Spleen (tissue), 7 donors: Measurements from ENCODE around the gene CTRL.

Source experiments
- POLR2A ChIP-seq, 3 donors: fragments of 450-650 bp; IDR thresholded peaks; one replicate each; pipeline ENCODE4 v1.5.1; 2017; ENCODE audit warnings: antibody characterized with exemption in 3 of 3, mild to moderate bottlenecking in 1 of 3
- POLR2AphosphoS5 ChIP-seq, 3 donors: sonication (generic); formaldehyde crosslinking; IDR thresholded peaks; one replicate each; pipeline ENCODE4 v1.5.1; 2017; ENCODE audit warnings: antibody characterized with exemption in 3 of 3
- TF ChIP-seq, protein P1 (sequence below), 11 experiments: fragments of 200-600 bp in 7 of 11; fragments of 450-650 bp in 4 of 11; sonication (generic) in 4 of 11; IDR thresholded peaks in 8 of 11; conservative IDR thresholded peaks in 3 of 11; 1 replicate in 7 of 11; 2 replicates in 4 of 11; pipeline versions ENCODE4 v1.4.0 to v1.8.0; 2016 to 2021; ENCODE audit warnings: antibody characterized with exemption in 11 of 11, inconsistent platforms in 4 of 11, mild to moderate bottlenecking in 1 of 11
- donor health status: DM: no; HTN: no; CAD: no; lungs with moderate emphysema.
- donor health status: DM: no; HTN: no; CAD: no.
- donor health status: DM: no; HTN: no; CAD: no.

DNA sequence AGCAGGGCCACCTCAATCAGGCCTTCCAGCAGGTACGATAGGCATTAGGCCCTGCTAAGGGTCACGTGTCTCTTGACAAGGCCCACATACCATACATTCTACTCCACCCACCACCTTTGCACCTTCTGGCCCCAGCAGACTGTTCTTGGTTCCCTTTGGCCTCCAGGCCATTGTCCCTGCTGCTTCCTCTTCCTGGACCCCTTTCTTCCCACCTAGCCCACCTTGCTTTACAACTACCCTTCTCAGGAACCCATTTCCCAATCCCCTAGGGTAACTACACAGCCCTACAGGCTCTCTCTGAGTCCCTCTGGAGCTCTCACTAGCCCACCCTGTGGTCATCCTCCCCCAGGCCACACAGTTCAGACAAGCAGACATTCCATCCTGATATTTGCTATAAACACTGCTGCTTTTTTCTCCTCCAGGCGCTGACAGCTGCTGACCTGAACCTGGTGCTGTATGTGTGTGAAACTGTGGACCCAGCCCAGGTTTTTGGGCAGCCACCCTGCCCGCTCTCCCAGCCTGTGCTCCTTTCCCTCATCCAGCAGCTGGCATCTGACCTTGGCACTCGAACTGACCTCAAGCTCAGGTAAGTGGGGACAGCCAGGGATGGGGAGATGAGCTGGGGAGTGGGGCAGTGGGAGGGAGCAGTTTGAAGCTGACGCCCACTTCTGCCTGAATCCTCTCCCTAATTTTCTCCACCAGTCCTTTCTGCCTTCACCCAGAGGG is 48.4 kb downstream of the CTRL start:
- TF ChIP-seq, protein P1, sequence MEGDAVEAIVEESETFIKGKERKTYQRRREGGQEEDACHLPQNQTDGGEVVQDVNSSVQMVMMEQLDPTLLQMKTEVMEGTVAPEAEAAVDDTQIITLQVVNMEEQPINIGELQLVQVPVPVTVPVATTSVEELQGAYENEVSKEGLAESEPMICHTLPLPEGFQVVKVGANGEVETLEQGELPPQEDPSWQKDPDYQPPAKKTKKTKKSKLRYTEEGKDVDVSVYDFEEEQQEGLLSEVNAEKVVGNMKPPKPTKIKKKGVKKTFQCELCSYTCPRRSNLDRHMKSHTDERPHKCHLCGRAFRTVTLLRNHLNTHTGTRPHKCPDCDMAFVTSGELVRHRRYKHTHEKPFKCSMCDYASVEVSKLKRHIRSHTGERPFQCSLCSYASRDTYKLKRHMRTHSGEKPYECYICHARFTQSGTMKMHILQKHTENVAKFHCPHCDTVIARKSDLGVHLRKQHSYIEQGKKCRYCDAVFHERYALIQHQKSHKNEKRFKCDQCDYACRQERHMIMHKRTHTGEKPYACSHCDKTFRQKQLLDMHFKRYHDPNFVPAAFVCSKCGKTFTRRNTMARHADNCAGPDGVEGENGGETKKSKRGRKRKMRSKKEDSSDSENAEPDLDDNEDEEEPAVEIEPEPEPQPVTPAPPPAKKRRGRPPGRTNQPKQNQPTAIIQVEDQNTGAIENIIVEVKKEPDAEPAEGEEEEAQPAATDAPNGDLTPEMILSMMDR (IDR thresholded peaks at IDR 0.05 in 8 of 11, conservative IDR thresholded peaks at IDR 0.05 in 3 of 11) = peak in 1 of 11 experiments; percentile 52
- no peak for TF ChIP-seq POLR2AphosphoS5 (IDR thresholded peaks at IDR 0.05)
- no peak for TF ChIP-seq POLR2A (IDR thresholded peaks at IDR 0.05)
